AG04450 (cell line): ENCODE measurements around the gene TRPV6. TPM values are rescaled to one million over a fixed set of nuclear protein-coding genes. Genes with fewer than 3 reads are reported as not detected.

ENCODE experiments used
- CTCF ChIA-PET: fragments of 300-600, 350-600 bp; formaldehyde crosslinking; extraction: SDS; loops from one replicate; lab custom pipeline; 2022; ENCODE audit warnings: antibody characterized with exemption, inconsistent platforms; lab: Charles Lee
- POLR2A ChIA-PET: fragments of 350-600 bp; formaldehyde crosslinking; extraction: SDS; loops from one replicate; lab custom pipeline; 2021; ENCODE audit warnings: antibody characterized with exemption, inconsistent platforms; lab: Yijun Ruan, JAX
- DNase-seq: peaks from one replicate; pipeline ENCODE4 v3.0.0-alpha.2; 2011; ENCODE audit warnings: low read depth, low spot score
- H3K27ac ChIP-seq: one replicate; pipeline ENCODE4 v1.5.1; 2012; ENCODE audit warnings: low read depth, low read length, control low read depth
- H3K27me3 ChIP-seq: one replicate; pipeline ENCODE4 v1.6.0; 2012; ENCODE audit warnings: low read length; ENCODE audit not compliant: control insufficient read depth, insufficient read depth
- H3K4me3 ChIP-seq: 2 replicates; pipeline ENCODE4 v1.5.1; 2011; ENCODE audit warnings: mild to moderate bottlenecking, low read depth, low read length, control low read depth
- H3K9me3 ChIP-seq: 2 replicates; pipeline ENCODE4 v1.5.1; 2012; ENCODE audit warnings: low read length; ENCODE audit not compliant: control insufficient read depth, insufficient read depth
- polyA plus RNA-seq: library from polyadenylated mRNA; depleted of rRNA; stranded (reverse); fragments of >200 nt; gene quantifications from 2 replicates; pipeline ENCODE4 v1.2.3, GENCODE V29; 2011
- TF ChIP-seq, protein P1 (sequence below): IDR thresholded peaks from 2 replicates; pipeline ENCODE4 v1.5.1; 2011; ENCODE audit warnings: low read depth, low read length, control low read depth, inconsistent platforms

TRPV6 gene
- polyA plus RNA-seq, 1 experiment: not detected

- ChIA-PET POLR2A (no interaction called here), CTCF (interaction anchor here (0.8 to 1.9 kb wide), 2 partner anchors 13 to 348 kb away, joined by 3 to 5 read pairs; no protein-coding TSS in a partner anchor)
- Histone ChIP-seq H3K27ac (no peak overlapping the region), H3K9me3 (peaks cover 41% of the 10 kb centered on the region), H3K27me3 (no peaks in the 10 kb centered on the region), H3K4me3 (no peak overlapping the region)
- TF ChIP-seq, protein P1, sequence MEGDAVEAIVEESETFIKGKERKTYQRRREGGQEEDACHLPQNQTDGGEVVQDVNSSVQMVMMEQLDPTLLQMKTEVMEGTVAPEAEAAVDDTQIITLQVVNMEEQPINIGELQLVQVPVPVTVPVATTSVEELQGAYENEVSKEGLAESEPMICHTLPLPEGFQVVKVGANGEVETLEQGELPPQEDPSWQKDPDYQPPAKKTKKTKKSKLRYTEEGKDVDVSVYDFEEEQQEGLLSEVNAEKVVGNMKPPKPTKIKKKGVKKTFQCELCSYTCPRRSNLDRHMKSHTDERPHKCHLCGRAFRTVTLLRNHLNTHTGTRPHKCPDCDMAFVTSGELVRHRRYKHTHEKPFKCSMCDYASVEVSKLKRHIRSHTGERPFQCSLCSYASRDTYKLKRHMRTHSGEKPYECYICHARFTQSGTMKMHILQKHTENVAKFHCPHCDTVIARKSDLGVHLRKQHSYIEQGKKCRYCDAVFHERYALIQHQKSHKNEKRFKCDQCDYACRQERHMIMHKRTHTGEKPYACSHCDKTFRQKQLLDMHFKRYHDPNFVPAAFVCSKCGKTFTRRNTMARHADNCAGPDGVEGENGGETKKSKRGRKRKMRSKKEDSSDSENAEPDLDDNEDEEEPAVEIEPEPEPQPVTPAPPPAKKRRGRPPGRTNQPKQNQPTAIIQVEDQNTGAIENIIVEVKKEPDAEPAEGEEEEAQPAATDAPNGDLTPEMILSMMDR: no peak
- no peak for DNase-seq
Measured at GRCh38 chr7:142867398-142868187, 18.0 kb downstream of the TRPV6 start.

DNA sequence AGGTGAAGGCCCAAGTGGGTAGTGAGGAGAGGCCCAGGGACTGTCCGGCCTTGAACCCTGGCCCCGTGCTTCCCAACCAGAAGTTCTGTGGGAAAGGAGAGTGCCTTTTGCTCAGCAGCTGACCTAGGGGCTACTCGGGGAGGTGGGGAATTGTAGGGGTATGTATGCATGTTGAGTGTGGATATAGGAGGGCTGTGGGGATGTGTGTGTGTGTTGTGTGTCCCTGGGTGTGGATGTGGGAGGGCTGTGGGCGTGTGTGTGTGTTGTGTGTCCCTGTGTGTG lies 18.5 kb downstream of the TRPV6 start:
- CTCF ChIA-PET: interaction anchor here (0.8 to 1.9 kb wide), 2 partner anchors 14 to 349 kb away, joined by 3 to 5 read pairs; no protein-coding TSS in a partner anchor

GRCh38 chr7:142866361-142867096 lies 19.0 kb downstream of the TRPV6 start:
- TF ChIP-seq, protein P1: peak; percentile 49
- Histone ChIP-seq H3K9me3 (peaks cover 41% of the 10 kb centered on the region), H3K4me3 (no peak overlapping the region), H3K27me3 (no peaks in the 10 kb centered on the region), H3K27ac (no peak overlapping the region)
- CTCF ChIA-PET: interaction anchor here (0.8 to 1.9 kb wide), 4 partner anchors 14 to 349 kb away, joined by 3 to 5 read pairs (median 4); no protein-coding TSS in a partner anchor
- DNase-seq: no peak
- POLR2A ChIA-PET: no interaction called here

More for the DNA sequence above, 18.5 kb downstream of the TRPV6 start:
- TF ChIP-seq, protein P1: no peak
- no peak overlapping the region for H3K4me3 ChIP-seq
- no peak for DNase-seq
- no peak overlapping the region for H3K27ac ChIP-seq
- H3K9me3 ChIP-seq: peaks cover 41% of the 10 kb centered on the region
- POLR2A ChIA-PET: no interaction called here
- H3K27me3 ChIP-seq: no peaks in the 10 kb centered on the region

- ChIA-PET CTCF (interaction anchor here (0.5 to 1.9 kb wide), 4 partner anchors 15 to 1305 kb away, joined by 3 to 5 read pairs (median 4); no protein-coding TSS in a partner anchor), POLR2A (no interaction called here)
- no peaks in the 10 kb centered on the region for H3K27me3 ChIP-seq
- no peak overlapping the region for H3K4me3 ChIP-seq
- no peak for DNase-seq
- no peak overlapping the region for H3K27ac ChIP-seq
- TF ChIP-seq, protein P1: no peak
- peaks cover 36% of the 10 kb centered on the region for H3K9me3 ChIP-seq
Measured at GRCh38 chr7:142865766-142866165, 19.8 kb downstream of the TRPV6 start.
